ENCODE results near the gene SNN.

The SNN gene

DNA sequence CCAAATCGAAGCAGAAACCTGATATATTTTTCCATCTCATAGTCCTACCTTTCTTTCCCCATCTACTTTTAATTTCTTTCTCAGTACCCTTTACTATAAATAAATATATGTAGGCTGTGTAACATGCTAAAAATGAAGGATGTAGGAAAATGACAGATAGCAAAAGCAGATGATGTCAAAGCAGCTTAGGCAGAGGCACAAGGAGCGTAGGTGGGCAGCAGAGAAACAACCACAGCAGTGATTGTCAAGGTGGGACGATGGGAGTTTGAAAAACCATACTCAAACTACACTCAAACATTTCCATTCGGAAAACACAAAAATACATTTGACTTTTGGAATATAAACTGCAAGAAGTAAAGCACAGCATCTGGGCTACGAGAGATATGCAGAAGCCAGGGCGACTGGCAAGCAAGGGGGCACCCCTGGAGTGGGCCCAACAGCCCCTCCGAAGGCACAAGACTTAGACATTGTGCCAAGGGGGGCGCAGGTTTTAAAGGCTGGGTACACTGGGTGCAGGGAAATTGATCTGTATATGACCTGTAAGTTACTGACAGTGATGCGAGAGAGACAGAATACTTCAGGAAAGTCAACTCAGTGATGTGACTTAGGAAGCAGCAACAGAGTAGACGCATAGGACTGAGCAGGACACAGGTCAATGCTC lies 31.1 kb downstream of the SNN start:
- DNase-seq (ENCODE audit: low read depth): no peak

DNA sequence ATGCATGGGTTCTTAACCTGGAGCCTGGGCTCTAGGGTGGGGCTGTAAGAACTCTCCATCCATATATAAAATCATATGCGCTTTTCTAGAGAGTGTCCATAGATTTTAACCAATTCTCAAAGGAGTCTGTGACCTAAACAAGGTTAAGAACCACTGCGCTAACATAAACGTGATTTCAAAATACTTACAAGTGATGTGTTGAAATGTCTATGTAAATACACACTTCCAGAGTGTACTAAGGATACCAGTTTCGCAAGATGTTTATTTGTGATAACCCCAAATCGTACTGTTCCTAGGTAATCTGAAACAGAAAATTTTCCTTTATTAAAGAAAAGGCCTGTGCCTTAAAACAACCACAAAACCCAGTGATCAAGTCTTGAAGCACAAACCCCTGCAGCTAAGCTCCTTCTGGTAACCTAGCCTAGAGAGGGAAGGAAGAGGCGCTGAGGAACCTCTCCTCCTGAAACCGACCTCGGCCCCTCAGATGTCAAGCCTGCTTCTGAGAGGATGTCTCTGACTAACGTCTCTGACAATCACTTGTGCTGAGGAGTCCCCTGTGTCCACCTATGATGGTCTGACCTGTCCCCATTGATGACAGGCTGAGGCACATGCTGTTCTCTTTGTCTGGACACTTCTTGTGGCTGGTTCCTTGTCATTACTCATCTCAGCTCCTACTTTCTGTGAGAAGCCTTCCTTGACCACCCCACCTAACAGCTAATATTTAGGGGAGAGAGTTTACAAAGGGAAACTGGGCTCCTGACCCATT lies 32.2 kb downstream of the SNN start:
- DNase-seq (ENCODE audit: low read depth): peak; percentile 53

GRCh38 chr16:11705311-11706025 lies 37.2 kb downstream of the SNN start:
- DNase-seq (ENCODE audit: low read depth): no peak

GRCh38 chr16:11706180-11706742 lies 38.0 kb downstream of the SNN start:
- DNase-seq (ENCODE audit: low read depth): no peak

- DNase-seq (ENCODE audit: low read depth): no peak
Measured at GRCh38 chr16:11707679-11708197, 39.5 kb downstream of the SNN start.

- DNase-seq (ENCODE audit: low read depth): no peak
Measured at GRCh38 chr16:11708421-11708820, 40.2 kb downstream of the SNN start.

DNA sequence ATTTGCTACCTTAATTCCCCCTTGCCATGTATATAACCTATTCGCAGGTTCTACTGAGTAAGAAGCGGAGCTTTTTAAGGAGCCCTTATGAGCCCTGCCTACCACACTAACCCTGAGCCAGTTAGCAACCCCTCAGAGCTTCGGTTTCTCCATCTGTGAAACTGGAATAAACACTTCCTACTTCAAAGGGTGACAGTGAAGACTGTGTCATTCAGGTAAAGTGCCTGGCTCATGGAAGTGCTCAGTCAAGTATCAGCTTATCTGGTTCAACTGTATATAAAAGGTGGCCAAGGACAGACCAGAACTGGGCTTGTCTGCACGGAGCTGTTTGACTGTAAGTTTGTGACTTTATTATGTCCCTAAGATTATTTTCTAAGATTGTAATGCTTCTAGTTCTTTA lies 43.4 kb downstream of the SNN start:
- DNase-seq (ENCODE audit: low read depth): no peak

DNA sequence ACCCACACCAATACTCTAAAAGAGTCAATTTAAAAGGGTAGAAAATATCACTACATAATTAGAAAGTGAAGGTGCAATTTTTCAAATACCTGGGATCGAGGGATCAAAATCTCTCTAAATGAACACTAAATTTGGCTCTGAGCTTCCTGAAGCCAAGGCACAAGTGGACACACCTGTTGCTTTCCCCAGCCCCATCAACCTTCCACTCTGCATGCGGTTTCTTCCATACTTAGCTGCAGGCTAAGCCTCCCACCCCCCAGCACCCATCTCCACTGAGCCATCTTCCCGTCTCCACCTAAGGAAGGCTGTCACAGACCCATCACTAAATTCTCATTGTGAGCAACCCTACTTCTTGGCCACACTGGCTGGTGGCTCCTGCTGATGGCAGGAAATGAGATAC lies 43.9 kb downstream of the SNN start:
- DNase-seq (ENCODE audit: low read depth): no peak

DNA sequence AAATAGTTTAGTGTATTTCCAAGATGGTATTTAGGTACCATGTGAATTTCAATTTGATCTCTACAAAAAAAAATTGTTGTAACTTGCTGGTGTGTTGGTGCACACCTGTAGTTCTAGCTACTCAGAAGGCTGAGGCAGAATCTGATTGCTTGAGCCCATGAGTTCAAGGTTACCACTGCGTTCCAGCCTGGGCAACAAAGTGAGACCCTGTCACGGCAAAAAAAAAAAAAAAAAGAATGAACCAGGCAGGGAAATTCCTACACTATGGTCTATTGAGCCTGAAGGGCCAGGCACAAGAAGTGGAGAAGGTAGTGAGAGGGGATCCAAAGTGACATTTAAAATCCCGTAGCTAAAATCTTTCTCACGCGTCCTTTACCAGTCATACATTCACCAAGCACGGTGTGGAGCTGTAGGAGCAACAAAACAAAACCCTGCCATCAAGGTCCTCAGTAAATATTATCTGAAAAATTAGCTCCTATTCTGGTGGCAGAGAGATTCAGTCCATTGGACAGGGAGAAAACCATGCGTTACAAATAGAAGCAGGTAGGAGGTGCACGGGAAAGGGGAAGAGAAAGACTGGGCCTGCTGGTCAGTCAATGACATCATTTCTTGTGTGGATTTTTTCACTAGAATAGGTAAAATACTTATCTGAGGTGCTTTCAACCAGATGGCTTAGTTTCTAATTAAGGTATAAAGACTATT lies 47.1 kb downstream of the SNN start:
- no peak for DNase-seq (ENCODE audit: low read depth)

DNA sequence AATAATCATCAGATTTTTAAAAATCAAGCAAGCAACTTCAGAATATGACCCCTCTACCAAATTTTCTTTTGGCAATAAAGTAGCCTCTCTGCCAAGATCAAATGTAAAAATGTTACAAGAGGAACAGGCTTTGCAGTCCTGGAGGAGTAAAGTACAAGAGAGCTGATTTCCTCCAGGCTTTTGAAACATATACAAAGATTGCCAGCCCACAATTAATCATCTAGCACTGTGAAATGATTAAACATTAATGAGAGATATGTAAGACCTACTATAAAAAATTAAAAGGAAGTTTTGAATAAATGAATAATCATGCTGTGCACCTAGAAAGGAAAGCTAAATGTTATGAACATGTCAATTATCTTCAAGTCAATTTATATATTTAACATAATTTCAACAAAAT lies 48.1 kb downstream of the SNN start:
- no peak for DNase-seq (ENCODE audit: low read depth)

DNA sequence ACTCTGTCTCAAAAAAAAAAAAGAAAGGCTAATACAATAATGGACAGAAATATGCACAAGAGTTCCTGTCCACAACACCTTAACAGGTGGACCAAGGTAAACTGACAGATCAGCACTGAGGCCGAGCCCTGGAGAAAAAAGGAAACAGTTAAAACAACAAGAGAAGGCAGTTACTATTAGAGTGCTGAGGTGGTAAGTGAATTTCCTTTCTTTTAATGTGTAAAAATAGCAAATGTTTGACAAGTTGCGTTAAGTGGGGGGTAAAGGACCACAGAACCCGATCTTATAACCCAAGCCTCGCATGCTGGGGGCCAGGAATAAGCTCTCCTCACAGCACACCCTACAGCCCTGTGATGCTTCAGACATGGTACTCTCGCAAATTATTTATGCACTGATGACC lies 49.6 kb downstream of the SNN start:
- no peak for DNase-seq (ENCODE audit: low read depth)

- DNase-seq (ENCODE audit: low read depth): no peak
Measured at GRCh38 chr16:11719171-11719570, 50.9 kb downstream of the SNN start.

DNA sequence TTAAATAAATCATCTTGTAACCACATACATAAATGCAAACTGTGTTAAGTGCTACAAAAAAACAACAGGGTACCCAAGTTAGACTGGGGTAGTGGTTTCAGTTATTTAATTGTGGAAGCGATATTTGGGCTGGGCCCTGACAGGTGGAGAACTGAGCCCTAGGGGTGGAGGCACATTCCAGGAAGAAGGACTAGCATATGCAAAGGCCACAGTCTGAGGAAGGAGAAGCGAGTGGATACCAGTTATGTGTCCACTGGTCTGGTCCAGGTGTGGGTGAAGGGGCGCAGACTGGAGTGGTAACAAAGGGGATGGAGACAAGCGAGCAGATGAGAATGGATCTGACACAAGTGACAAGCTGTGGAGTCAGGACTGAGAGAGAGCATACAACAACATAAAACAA lies 51.5 kb downstream of the SNN start:
- no peak for DNase-seq (ENCODE audit: low read depth)

DNA sequence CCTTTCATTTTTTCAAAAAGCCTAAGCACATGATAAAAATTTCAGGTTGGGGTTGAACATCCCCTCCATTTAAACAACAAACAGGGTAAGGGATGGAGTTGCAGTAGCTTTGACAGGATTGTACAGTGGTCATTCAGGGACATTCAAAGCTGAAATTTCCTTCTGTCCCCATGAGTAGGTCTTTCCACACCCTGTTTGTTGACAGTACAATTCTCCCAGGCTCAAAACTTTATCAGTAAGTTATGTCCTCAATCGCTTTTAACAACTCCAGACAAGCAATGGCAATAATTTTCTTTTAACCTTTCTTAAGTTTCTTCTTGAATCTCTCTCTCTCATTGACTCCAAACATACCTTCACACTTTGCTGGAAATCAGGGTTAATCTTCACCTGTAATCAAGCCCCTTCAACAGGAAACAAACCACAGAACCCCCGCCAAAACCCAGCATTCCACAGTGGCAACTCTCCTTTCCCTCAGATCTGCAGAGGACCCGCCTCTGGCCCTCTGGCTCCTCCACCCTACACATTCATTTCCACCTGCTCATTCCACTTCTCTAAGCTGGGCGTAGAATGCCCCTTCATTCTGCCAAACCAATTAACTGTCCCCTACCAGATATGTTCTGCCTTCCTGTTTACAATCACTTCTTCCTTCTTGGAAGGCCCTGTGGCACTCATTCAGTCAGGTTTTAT lies 53.7 kb downstream of the SNN start:
- DNase-seq (ENCODE audit: low read depth): no peak

- DNase-seq (ENCODE audit: low read depth): no peak
Measured at GRCh38 chr16:11722468-11722808, 54.2 kb downstream of the SNN start.

DNA sequence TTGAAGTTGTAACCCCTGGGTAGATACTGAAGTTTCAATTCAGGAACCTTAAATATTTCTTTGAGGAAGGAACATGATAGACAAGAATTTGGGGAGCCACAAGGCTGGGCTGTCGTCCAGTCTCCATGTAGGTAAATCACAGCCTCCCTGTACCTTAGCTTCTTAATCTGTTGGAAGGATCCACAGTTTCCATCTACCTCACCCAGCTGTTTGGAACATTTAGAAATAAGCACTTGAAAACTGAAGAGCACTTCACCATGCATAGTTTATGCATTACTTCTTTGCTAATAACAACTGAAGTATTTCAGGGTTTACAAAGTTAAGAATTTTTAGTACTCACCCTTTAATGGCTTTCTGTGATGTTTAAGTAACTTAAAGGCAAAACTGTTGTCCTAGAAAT lies 57.2 kb downstream of the SNN start:
- DNase-seq (ENCODE audit: low read depth): no peak

DNA sequence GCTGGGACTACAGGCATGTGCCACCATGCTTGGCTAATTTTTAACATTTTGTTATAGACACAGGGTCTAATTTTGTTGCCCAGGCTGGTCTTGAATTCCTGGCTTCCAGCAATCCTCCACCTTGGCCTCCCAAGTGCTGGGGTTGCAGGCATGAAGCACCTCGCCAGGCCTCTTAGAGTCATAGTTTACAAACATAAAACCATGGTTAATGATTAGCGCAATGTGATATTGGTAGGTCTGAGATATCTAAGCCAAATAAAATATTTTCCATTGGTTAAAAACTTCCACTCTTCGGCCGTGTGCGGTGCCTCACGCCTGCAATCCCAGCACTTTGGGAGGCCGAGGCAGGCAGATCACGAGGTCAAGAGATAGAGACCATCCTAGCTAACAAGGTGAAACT lies 57.8 kb downstream of the SNN start:
- no peak for DNase-seq (ENCODE audit: low read depth)

DNA sequence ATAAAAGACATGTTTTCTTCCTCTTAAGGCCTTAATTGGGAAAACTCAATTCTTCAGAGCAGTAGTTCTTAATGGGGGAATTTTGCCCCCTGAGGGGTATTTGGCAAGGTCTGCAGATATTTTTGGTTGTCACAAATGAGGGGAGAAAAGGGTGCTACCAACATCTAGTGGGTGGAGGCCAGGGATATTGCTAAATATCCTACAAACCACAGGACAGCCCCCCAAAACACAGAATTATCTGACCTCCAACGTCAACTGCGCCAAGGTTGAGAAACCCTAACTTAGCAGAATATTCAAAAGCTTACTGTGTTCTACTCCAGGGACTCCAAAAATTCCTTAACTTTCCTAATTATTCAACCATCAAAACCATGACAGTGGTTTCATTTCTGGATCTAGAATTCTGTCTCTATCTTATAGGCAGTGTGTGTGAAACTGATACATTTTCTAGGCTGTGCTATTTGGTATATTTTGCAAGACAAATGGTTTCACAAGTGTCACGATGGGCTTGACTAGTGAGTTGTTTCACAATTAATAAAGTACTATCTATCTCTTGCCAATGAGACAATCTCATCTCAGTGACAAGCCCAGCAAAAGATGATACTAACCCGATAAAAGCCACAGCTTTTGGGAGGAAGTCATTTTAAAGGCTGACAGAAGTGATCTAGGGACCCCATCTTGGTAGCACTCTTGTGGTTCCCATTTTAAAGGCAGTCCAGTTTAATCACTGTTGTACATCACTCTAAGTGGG lies 59.7 kb downstream of the SNN start:
- peak; percentile 60 for DNase-seq (ENCODE audit: low read depth)

Measured in fibroblast of gingiva (primary cell).